SU-DHL-6 (cell line): ENCODE data around the gene PLPP6.
"Not testable (repeated sequence)": the region's sequence is repeated elsewhere in the genome, so short reads cannot be mapped to it uniquely, and the experiment has no call there.

ENCODE experiments used
- H2AFZ ChIP-seq: fragments of 200-600 bp; sonication (generic); 2 replicates; pipeline ENCODE4 v1.6.1; 2014; ENCODE audit warnings: low read depth, mild to moderate bottlenecking, moderate library complexity, mixed read lengths, antibody characterized with exemption, low read length; ENCODE audit not compliant: severe bottlenecking
- H3F3A ChIP-seq: fragments of 200-600 bp; shearing (Covaris generic); 2 replicates; pipeline ENCODE4 v1.6.0; 2016; ENCODE audit warnings: antibody characterized with exemption, mild to moderate bottlenecking; ENCODE audit not compliant: insufficient read depth
- H3K27ac ChIP-seq: fragments of 200-600 bp; sonication (generic); 2 replicates; pipeline ENCODE4 v1.5.1; 2016; ENCODE audit warnings: low read depth, mild to moderate bottlenecking, low read length, moderate library complexity, mixed read lengths
- H3K27me3 ChIP-seq: fragments of 200-600 bp; sonication (generic), shearing (Covaris generic); 2 replicates; pipeline ENCODE4 v1.6.0; 2014; ENCODE audit warnings: mild to moderate bottlenecking, low read length
- H3K36me3 ChIP-seq: fragments of 200-600 bp; sonication (generic); 2 replicates; pipeline ENCODE4 v1.6.1; 2014; ENCODE audit warnings: mild to moderate bottlenecking, low read length, mixed read lengths
- H3K4me2 ChIP-seq: fragments of 300-600, 200-600 bp; shearing (Covaris generic), sonication (generic); 2 replicates; pipeline ENCODE4 v1.6.0; 2014; ENCODE audit warnings: low read length, low read depth, mild to moderate bottlenecking; ENCODE audit not compliant: poor library complexity, severe bottlenecking
- H3K4me3 ChIP-seq: fragments of 200-600 bp; sonication (generic); 2 replicates; pipeline ENCODE4 v1.5.1; 2014; ENCODE audit warnings: antibody characterized with exemption, low read length, mild to moderate bottlenecking, mixed read lengths; ENCODE audit not compliant: insufficient read depth, poor library complexity, severe bottlenecking
- H3K79me2 ChIP-seq: fragments of 200-600 bp; sonication (generic); 2 replicates; pipeline ENCODE4 v1.6.1; 2014; ENCODE audit warnings: mild to moderate bottlenecking, low read length, moderate library complexity; ENCODE audit not compliant: insufficient read depth
- H3K9ac ChIP-seq: fragments of 200-600 bp; sonication (generic); 2 replicates; pipeline ENCODE4 v1.7.0; 2014; ENCODE audit warnings: mild to moderate bottlenecking, low read length
- H3K9me2 ChIP-seq: fragments of 200-600 bp; sonication (generic); replicated peaks from 2 replicates; pipeline ENCODE4 v1.6.1; 2014; ENCODE audit warnings: low read length; ENCODE audit not compliant: insufficient read depth
- H3K9me3 ChIP-seq: fragments of 200-600 bp; sonication (generic); 2 replicates; pipeline ENCODE4 v1.6.1; 2014; ENCODE audit warnings: low read length, mixed read lengths; ENCODE audit not compliant: insufficient read depth
- H4K20me1 ChIP-seq: fragments of 200-600 bp; sonication (generic); 2 replicates; pipeline ENCODE4 v1.6.1; 2014; ENCODE audit warnings: low read depth, mild to moderate bottlenecking, antibody characterized with exemption, low read length, moderate library complexity, mixed read lengths
- CTCF ChIP-seq: fragments of 200-600 bp; sonication (generic); IDR thresholded peaks from one replicate; pipeline ENCODE4 v1.5.1; 2017; ENCODE audit warnings: antibody characterized with exemption, mild to moderate bottlenecking, low read length, moderate library complexity; ENCODE audit not compliant: insufficient read depth, poor library complexity, severe bottlenecking
- EZH2phosphoT487 ChIP-seq: fragments of 200-600 bp; sonication (generic), shearing (Covaris generic); conservative IDR thresholded peaks from 2 replicates; pipeline ENCODE4 v1.6.1; 2018; ENCODE audit warnings: mild to moderate bottlenecking, antibody characterized with exemption, low read length, moderate library complexity, mixed read lengths

PLPP6 gene

GRCh38 chr9:4640027-4640426 lies 22.1 kb upstream of the PLPP6 start:
- Histone ChIP-seq H3K4me3 (no peak overlapping the region), H3K27ac (no peak overlapping the region), H3K79me2 (no peaks in the 10 kb centered on the region), H3F3A (no peaks in the 10 kb centered on the region), H3K9ac (no peak overlapping the region), H3K27me3 (no peaks in the 10 kb centered on the region), H3K9me2 (no peaks in the 10 kb centered on the region), H2AFZ (no peak overlapping the region), H3K9me3 (no peaks in the 10 kb centered on the region), H3K36me3 (no peaks in the 10 kb centered on the region), H4K20me1 (no peaks in the 10 kb centered on the region), H3K4me2 (no peak overlapping the region)
- TF ChIP-seq CTCF (no peak), EZH2phosphoT487 (no peak)

- no peak overlapping the region for H3K4me3 ChIP-seq
- no peaks in the 10 kb centered on the region for H4K20me1 ChIP-seq
- H3K27me3 ChIP-seq = no peaks in the 10 kb centered on the region
- H3K9me2 ChIP-seq = no peaks in the 10 kb centered on the region
- H3K9ac ChIP-seq = no peak overlapping the region
- H3K4me2 ChIP-seq = no peak overlapping the region
- H3K79me2 ChIP-seq = no peaks in the 10 kb centered on the region
- no peaks in the 10 kb centered on the region for H3K9me3 ChIP-seq
- no peak overlapping the region for H2AFZ ChIP-seq
- no peak overlapping the region for H3K27ac ChIP-seq
- TF ChIP-seq CTCF (no peak), EZH2phosphoT487 (no peak)
- no peaks in the 10 kb centered on the region for H3F3A ChIP-seq
- H3K36me3 ChIP-seq = no peaks in the 10 kb centered on the region
Observed at GRCh38 chr9:4642351-4642750, 19.7 kb upstream of the PLPP6 start.

- no peak overlapping the region for H2AFZ ChIP-seq
- no peak overlapping the region for H3K4me2 ChIP-seq
- H3K9ac ChIP-seq = no peak overlapping the region
- H4K20me1 ChIP-seq = no peaks in the 10 kb centered on the region
- H3K4me3 ChIP-seq = no peak overlapping the region
- no peaks in the 10 kb centered on the region for H3K9me3 ChIP-seq
- H3K27ac ChIP-seq = no peak overlapping the region
- H3K36me3 ChIP-seq = no peaks in the 10 kb centered on the region
- H3K9me2 ChIP-seq = no peaks in the 10 kb centered on the region
- no peaks in the 10 kb centered on the region for H3K79me2 ChIP-seq
- no peak for TF ChIP-seq EZH2phosphoT487
- no peaks in the 10 kb centered on the region for H3F3A ChIP-seq
- no peaks in the 10 kb centered on the region for H3K27me3 ChIP-seq
Observed at GRCh38 chr9:4654084-4654483, 8.0 kb upstream of the PLPP6 start.

- no peaks in the 10 kb centered on the region for H3K36me3 ChIP-seq
- H3K27ac ChIP-seq = no peak overlapping the region
- no peaks in the 10 kb centered on the region for H3K27me3 ChIP-seq
- no peaks in the 10 kb centered on the region for H3K9me2 ChIP-seq
- no peaks in the 10 kb centered on the region for H3F3A ChIP-seq
- no peaks in the 10 kb centered on the region for H3K79me2 ChIP-seq
- H3K9me3 ChIP-seq = no peaks in the 10 kb centered on the region
- no peak overlapping the region for H3K4me2 ChIP-seq
- H4K20me1 ChIP-seq = no peaks in the 10 kb centered on the region
- no peak overlapping the region for H2AFZ ChIP-seq
- no peak overlapping the region for H3K4me3 ChIP-seq
- TF ChIP-seq EZH2phosphoT487 (no peak), CTCF (no peak)
- no peak overlapping the region for H3K9ac ChIP-seq
Observed at GRCh38 chr9:4654538-4654937, 7.6 kb upstream of the PLPP6 start.

- not testable (repeated sequence) for H4K20me1 ChIP-seq, H3K27ac ChIP-seq, H3K36me3 ChIP-seq, H3K27me3 ChIP-seq, H3K79me2 ChIP-seq, H3F3A ChIP-seq, H3K4me3 ChIP-seq, H3K9me2 ChIP-seq, H3K9me3 ChIP-seq, H3K9ac ChIP-seq, H2AFZ ChIP-seq, H3K4me2 ChIP-seq
Observed at GRCh38 chr9:4656196-4656595, 5.9 kb upstream of the PLPP6 start.
